Measurements from ENCODE around the gene MYO6. TPM values are rescaled to one million over a fixed set of nuclear protein-coding genes. Genes with fewer than 3 reads are reported as not detected.

The MYO6 gene
- total and polyA plus RNA-seq, 2 of the 4 experiments (the other 2 are of a cell fraction), result 6.1 to 6.8 TPM

DNA sequence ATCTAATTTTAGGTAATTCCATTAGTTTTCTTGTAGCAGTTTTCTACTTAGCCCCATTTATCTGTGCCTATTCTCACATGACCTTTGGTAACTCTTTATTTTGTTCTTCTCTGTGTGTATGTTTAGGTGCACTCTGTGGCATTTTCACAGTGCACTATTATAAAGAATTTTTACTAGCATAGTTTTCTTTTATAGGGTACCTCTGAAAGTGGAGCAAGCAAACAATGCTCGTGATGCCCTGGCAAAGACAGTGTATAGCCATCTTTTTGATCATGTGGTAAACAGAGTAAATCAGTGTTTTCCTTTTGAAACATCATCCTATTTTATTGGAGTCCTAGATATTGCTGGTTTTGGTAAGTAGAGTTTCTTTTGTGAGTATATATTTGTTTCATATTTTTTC lies 107.9 kb downstream of the MYO6 start:
- TF ChIP-seq FOS (IDR thresholded peaks at IDR 0.05; ENCODE audit: low read depth, low read length), result no peak
- TF ChIP-seq, protein P1, sequence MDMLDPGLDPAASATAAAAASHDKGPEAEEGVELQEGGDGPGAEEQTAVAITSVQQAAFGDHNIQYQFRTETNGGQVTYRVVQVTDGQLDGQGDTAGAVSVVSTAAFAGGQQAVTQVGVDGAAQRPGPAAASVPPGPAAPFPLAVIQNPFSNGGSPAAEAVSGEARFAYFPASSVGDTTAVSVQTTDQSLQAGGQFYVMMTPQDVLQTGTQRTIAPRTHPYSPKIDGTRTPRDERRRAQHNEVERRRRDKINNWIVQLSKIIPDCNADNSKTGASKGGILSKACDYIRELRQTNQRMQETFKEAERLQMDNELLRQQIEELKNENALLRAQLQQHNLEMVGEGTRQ (IDR thresholded peaks at IDR 0.05; ENCODE audit: low read depth, low read length), result no peak
- no peak for TF ChIP-seq MAFK (IDR thresholded peaks at IDR 0.05; ENCODE audit: low read depth, low read length)
- TF ChIP-seq NFE2L2 (IDR thresholded peaks at IDR 0.05; ENCODE audit: low read depth, low read length), result no peak
- TF ChIP-seq CHD1 (IDR thresholded peaks at IDR 0.05; ENCODE audit: low read depth, low read length), result no peak
- TF ChIP-seq CEBPB (IDR thresholded peaks at IDR 0.05; ENCODE audit: low read depth, low read length), result no peak
- TF ChIP-seq, protein P2, sequence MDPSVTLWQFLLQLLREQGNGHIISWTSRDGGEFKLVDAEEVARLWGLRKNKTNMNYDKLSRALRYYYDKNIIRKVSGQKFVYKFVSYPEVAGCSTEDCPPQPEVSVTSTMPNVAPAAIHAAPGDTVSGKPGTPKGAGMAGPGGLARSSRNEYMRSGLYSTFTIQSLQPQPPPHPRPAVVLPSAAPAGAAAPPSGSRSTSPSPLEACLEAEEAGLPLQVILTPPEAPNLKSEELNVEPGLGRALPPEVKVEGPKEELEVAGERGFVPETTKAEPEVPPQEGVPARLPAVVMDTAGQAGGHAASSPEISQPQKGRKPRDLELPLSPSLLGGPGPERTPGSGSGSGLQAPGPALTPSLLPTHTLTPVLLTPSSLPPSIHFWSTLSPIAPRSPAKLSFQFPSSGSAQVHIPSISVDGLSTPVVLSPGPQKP (IDR thresholded peaks at IDR 0.05; ENCODE audit: borderline replicate concordance, low read depth, low read length), result no peak
- no peak for TF ChIP-seq MXI1 (IDR thresholded peaks at IDR 0.05; ENCODE audit: borderline replicate concordance, low read depth, low read length)
- no peak for TF ChIP-seq SMC3 (IDR thresholded peaks at IDR 0.05; ENCODE audit: low read depth, low read length)
- no peak for TF ChIP-seq POLR2A (IDR thresholded peaks at IDR 0.05; ENCODE audit: low read depth, low read length)
- intact Hi-C loops (cut with micrococcal nuclease) (no loop called here), in situ Hi-C loops (cut with MboI; ENCODE audit: low sequenced_read_pairs) (no loop called here), dilution Hi-C loops (cut with HindIII; ENCODE audit: low sequenced_read_pairs, unreplicated experiment) (no loop called here)
- Histone ChIP-seq H4K20me1 (ENCODE audit: insufficient read depth, low read length) (no peaks in the 10 kb centered on the region), H3K56ac (ENCODE audit: extremely low read depth, insufficient read depth, low read length) (no peak overlapping the region), H4K8ac (ENCODE audit: low read depth in 2 of 2, low read length in 2 of 2) (no peak overlapping the region), H3K18ac (ENCODE audit: low read depth, low read length) (no peak overlapping the region), H3K4me2 (ENCODE audit: low read depth, low read length) (no peak overlapping the region), H3K36me3 (ENCODE audit: control insufficient read depth, insufficient read depth, low read length) (peaks cover 2% of the 10 kb centered on the region; the same call in 1 of the 2 replicates), H3K4me1 (ENCODE audit: control insufficient read depth, insufficient read depth, low read length) (peaks cover 2% of the 10 kb centered on the region), H3K9me3 (ENCODE audit: control insufficient read depth, insufficient read depth, low read length) (no peaks in the 10 kb centered on the region), H2BK15ac (ENCODE audit: low read depth, low read length) (no peak overlapping the region), H2BK5ac (ENCODE audit: low read depth, low read length, poor library complexity, severe bottlenecking) (no peak overlapping the region), H2AK5ac (ENCODE audit: low read depth, low read length) (no peak overlapping the region), H3K27me3 (ENCODE audit: control insufficient read depth, insufficient read depth, low read length) (no peaks in the 10 kb centered on the region), H3K79me1 (ENCODE audit: low read depth in 1 of 2, low read length in 2 of 2) (no peaks in the 10 kb centered on the region; a peak in 1 of 4 replicates), H3K9me1 (ENCODE audit: insufficient read depth, low read length) (no peaks in the 10 kb centered on the region), H4K91ac (ENCODE audit: insufficient read depth, low read depth, low read length) (no peak overlapping the region), H2BK20ac (ENCODE audit: low read depth, low read length) (no peak overlapping the region), H2AK9ac (replicated peaks; ENCODE audit: low read depth, low read length, poor library complexity) (no peak overlapping the region), H3K27ac (ENCODE audit: insufficient read depth, low read length) (no peak overlapping the region), H3K4me3 (ENCODE audit: insufficient read depth, low read depth, low read length) (no peak overlapping the region), H4K5ac (ENCODE audit: low read depth, low read length) (no peak overlapping the region), H3K9ac (ENCODE audit: low read depth, low read length) (no peak overlapping the region), H3K4ac (ENCODE audit: low read depth, low read length) (no peak overlapping the region), H3K14ac (replicated peaks; ENCODE audit: low read depth, low read length) (no peak overlapping the region), H2AFZ (replicated peaks; ENCODE audit: low read length, poor library complexity) (no peak overlapping the region), H2BK120ac (ENCODE audit: low read depth, low read length) (no peak overlapping the region), H3K23ac (ENCODE audit: low read depth, low read length) (no peak overlapping the region)
- ChIA-PET CTCF (no interaction called here), POLR2A (ENCODE audit: unreplicated experiment) (no interaction called here)
- no TSS peak for BruUV-seq (replicated peaks)
- WGBS, 2 experiments (ENCODE audit: extremely low coverage in 2 of 2, insufficient read length in 1 of 2), result no CpG with 5 or more reads among the region's 1 CpG
- ATAC-seq (ENCODE audit: low read depth), result no peak
- DNase-seq, result no peak

Measured in IMR-90 (cell line).